Keratinocyte (primary cell): ENCODE results near the gene CHPF. TPM values are rescaled to one million over a fixed set of nuclear protein-coding genes. Genes with fewer than 3 reads are reported as not detected.

Experiments used
- DNase-seq: peaks from one replicate; pipeline ENCODE4 v3.0.0-alpha.2; 2011; ENCODE audit warnings: low read depth, missing footprints, low spot score
- FAIRE-seq: peaks from 2 replicates; lab custom pipeline; 2011; peaks lifted over from hg19 to GRCh38; lab: Jason Lieb, UNC
- H2AFZ ChIP-seq: 2 replicates; pipeline ENCODE4 v1.6.0; 2012; ENCODE audit warnings: low read length, control low read depth, inconsistent platforms; ENCODE audit not compliant: control insufficient read depth
- H3K27ac ChIP-seq: 2 replicates; pipeline ENCODE4 v1.5.1; 2011; ENCODE audit warnings: low read length; ENCODE audit not compliant: control insufficient read depth, insufficient read depth
- H3K27me3 ChIP-seq: 3 replicates; pipeline ENCODE4 v1.6.0; 2011; ENCODE audit warnings: low read length; ENCODE audit not compliant: control insufficient read depth, insufficient read depth; ENCODE audit errors: extremely low read depth
- H3K36me3 ChIP-seq, 2 experiments: 2 replicates in 1 of 2; 3 replicates in 1 of 2; pipeline ENCODE4 v1.5.1; 2011; ENCODE audit warnings: low read length in 2 of 2, mild to moderate bottlenecking in 1 of 2; ENCODE audit not compliant: control insufficient read depth in 2 of 2, insufficient read depth in 2 of 2; ENCODE audit errors: extremely low read depth in 1 of 2
- H3K4me1 ChIP-seq: 3 replicates; pipeline ENCODE4 v1.5.1; 2011; ENCODE audit warnings: low read length; ENCODE audit not compliant: control insufficient read depth, insufficient read depth; ENCODE audit errors: extremely low read depth
- H3K4me2 ChIP-seq: 3 replicates; pipeline ENCODE4 v1.6.0; 2011; ENCODE audit warnings: low read depth, low read length; ENCODE audit not compliant: control insufficient read depth, insufficient read depth; ENCODE audit errors: extremely low read depth
- H3K4me3 ChIP-seq, 3 experiments: fragments of 200-600 bp in 1 of 3; sonication (generic) in 1 of 3; 2 replicates in 2 of 3; 3 replicates in 1 of 3; pipeline ENCODE4 v1.5.1; 2011 to 2016; ENCODE audit warnings: low read length in 3 of 3, mild to moderate bottlenecking in 3 of 3, control low read depth in 2 of 3, inconsistent platforms in 1 of 3, low read depth in 1 of 3, mixed read lengths in 1 of 3, mixed run types in 1 of 3, moderate library complexity in 1 of 3; ENCODE audit not compliant: control insufficient read depth in 2 of 3, insufficient read depth in 2 of 3; ENCODE audit errors: extremely low read depth in 1 of 3
- H3K79me2 ChIP-seq: 2 replicates; pipeline ENCODE4 v1.6.0; 2012; ENCODE audit warnings: low read length; ENCODE audit not compliant: control insufficient read depth, insufficient read depth
- H3K9ac ChIP-seq: 3 replicates; pipeline ENCODE4 v1.6.0; 2011; ENCODE audit warnings: low read length; ENCODE audit not compliant: control insufficient read depth, insufficient read depth; ENCODE audit errors: extremely low read depth
- H3K9me1 ChIP-seq: 3 replicates; pipeline ENCODE4 v1.6.0; 2011; ENCODE audit warnings: low read length; ENCODE audit not compliant: control insufficient read depth, insufficient read depth; ENCODE audit errors: extremely low read depth
- H3K9me3 ChIP-seq: 2 replicates; pipeline ENCODE4 v1.5.1; 2012; ENCODE audit warnings: low read depth, low read length; ENCODE audit not compliant: control insufficient read depth
- H4K20me1 ChIP-seq: 3 replicates; pipeline ENCODE4 v1.6.0; 2011; ENCODE audit warnings: low read length; ENCODE audit not compliant: control insufficient read depth, insufficient read depth; ENCODE audit errors: extremely low read depth
- CTCF ChIP-seq, 3 experiments: IDR thresholded peaks in 1 of 3; conservative IDR thresholded peaks in 1 of 3; optimal IDR thresholded peaks in 1 of 3; 2 replicates in 2 of 3; 3 replicates in 1 of 3; pipeline versions ENCODE3 to v1.5.1; 2011; ENCODE audit warnings: low read length in 3 of 3, mild to moderate bottlenecking in 3 of 3, moderate library complexity in 2 of 3, control low read depth in 1 of 3, inconsistent platforms in 1 of 3; ENCODE audit not compliant: insufficient read depth in 2 of 3; ENCODE audit errors: extremely low read depth in 1 of 3
- EZH2 ChIP-seq: IDR thresholded peaks from one replicate; pipeline ENCODE4 v1.6.1; 2012; ENCODE audit warnings: inconsistent platforms, mild to moderate bottlenecking, low read length, moderate library complexity
- dilution Hi-C: fragments of 300-500 bp; cut with MboI; formaldehyde crosslinking; loops from one replicate; pipeline ENCODE4 v1.7.0; 2020; ENCODE audit warnings: low sequenced_read_pairs; ENCODE audit not compliant: extremely low pct_ligation_motif_present
- polyA plus RNA-seq, 5 experiments: library from polyadenylated mRNA; depleted of rRNA in 3 of 5; stranded (reverse) in 3 of 5; stranded (forward) in 1 of 5; unstranded in 1 of 5; fragments of >200 nt; gene quantifications; 1 replicate in 1 of 5; 2 replicates in 3 of 5; 3 replicates in 1 of 5; pipeline versions ENCODE4 v1.2.1 to v1.2.3, GENCODE V29; 2011 to 2012; ENCODE audit warnings: missing spikeins in 2 of 5, low read depth in 1 of 5, low replicate concordance in 1 of 5

CHPF gene
- polyA plus RNA-seq, 1 donor (not counting 4 experiments of a cell fraction or from before 2014, with no cell fraction given) = 24.4 TPM

DNA sequence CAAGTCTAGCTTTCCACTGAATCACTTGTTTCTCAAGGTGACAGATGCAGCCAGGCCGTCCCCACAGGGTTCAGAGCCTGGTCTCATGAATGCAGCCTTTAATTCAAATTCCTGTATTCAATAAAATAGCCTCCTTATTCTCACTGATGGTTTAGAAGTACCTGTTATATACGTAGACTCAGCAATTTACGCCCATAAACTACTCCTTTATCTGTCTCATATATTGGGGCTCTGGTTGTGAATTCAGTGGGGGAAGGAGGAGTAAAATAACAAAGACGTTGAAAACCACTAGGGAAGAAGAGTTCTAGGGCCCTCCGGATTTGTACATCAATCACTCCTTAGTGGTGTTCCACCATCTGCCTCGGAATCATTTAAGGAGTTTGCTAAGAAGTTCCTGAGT is 26.0 kb upstream of the CHPF start:
- peak overlapping the region; percentile 75 for H3K4me2 ChIP-seq
- TF ChIP-seq EZH2 (no peak), CTCF (optimal IDR thresholded peaks at IDR 0.05 in 1 of 3, IDR thresholded peaks at IDR 0.05 in 1 of 3, conservative IDR thresholded peaks at IDR 0.05 in 1 of 3; ENCODE audit: extremely low read depth in 1 of 3, insufficient read depth in 2 of 3, low read length in 3 of 3) (no peak)
- no peaks in the 10 kb centered on the region for H3K9me3 ChIP-seq
- no peak overlapping the region for H3K27ac ChIP-seq
- no peaks in the 10 kb centered on the region for H3K36me3 ChIP-seq
- no peak for DNase-seq
- peaks cover 8% of the 10 kb centered on the region for H3K4me1 ChIP-seq
- no peaks in the 10 kb centered on the region for H4K20me1 ChIP-seq
- H3K9me1 ChIP-seq = no peaks in the 10 kb centered on the region
- H3K27me3 ChIP-seq = no peaks in the 10 kb centered on the region
- no peak for FAIRE-seq
- H3K79me2 ChIP-seq = no peaks in the 10 kb centered on the region
- dilution Hi-C loops = no loop called here
- no peak overlapping the region for H2AFZ ChIP-seq
- no peak overlapping the region for H3K4me3 ChIP-seq
- no peak overlapping the region for H3K9ac ChIP-seq

DNA sequence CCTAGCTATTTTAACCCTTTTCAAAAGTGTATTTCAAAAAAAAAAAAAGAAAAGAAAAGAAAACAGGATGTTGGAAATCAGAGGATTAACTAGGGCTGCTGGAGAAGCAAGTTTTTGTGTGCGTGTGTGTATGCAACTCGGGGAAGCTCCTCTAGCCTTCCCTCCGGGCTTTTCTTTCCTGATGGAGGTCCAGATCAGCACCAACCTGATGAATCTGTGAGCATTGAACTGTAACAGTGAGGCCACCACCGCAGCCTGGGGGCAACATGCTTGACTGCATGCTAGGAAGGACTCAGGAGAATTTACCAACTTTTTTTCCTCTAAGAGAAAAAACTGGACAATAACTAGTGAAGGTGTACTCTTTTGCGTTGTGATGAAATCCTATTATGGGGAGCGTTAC is 25.4 kb upstream of the CHPF start:
- Histone ChIP-seq H3K79me2 (no peaks in the 10 kb centered on the region), H3K4me3 (no peak overlapping the region), H3K9me1 (no peaks in the 10 kb centered on the region), H2AFZ (no peak overlapping the region), H3K9ac (no peak overlapping the region), H3K27ac (no peak overlapping the region), H4K20me1 (no peaks in the 10 kb centered on the region), H3K27me3 (no peaks in the 10 kb centered on the region), H3K4me1 (peaks cover 8% of the 10 kb centered on the region), H3K9me3 (no peaks in the 10 kb centered on the region), H3K4me2 (no peak overlapping the region), H3K36me3 (no peaks in the 10 kb centered on the region)
- no peak for TF ChIP-seq EZH2
- dilution Hi-C loops = no loop called here
- DNase-seq (no peak), FAIRE-seq (no peak)

- no peaks in the 10 kb centered on the region for H4K20me1 ChIP-seq
- H3K36me3 ChIP-seq = no peaks in the 10 kb centered on the region
- H3K27me3 ChIP-seq = no peaks in the 10 kb centered on the region
- H3K79me2 ChIP-seq = no peaks in the 10 kb centered on the region
- no peak overlapping the region for H3K4me2 ChIP-seq
- no peaks in the 10 kb centered on the region for H3K9me3 ChIP-seq
- DNase-seq (no peak), FAIRE-seq (no peak)
- H3K4me3 ChIP-seq = no peak overlapping the region
- peaks cover 8% of the 10 kb centered on the region for H3K4me1 ChIP-seq
- TF ChIP-seq CTCF (optimal IDR thresholded peaks at IDR 0.05 in 1 of 3, IDR thresholded peaks at IDR 0.05 in 1 of 3, conservative IDR thresholded peaks at IDR 0.05 in 1 of 3; ENCODE audit: extremely low read depth in 1 of 3, insufficient read depth in 2 of 3, low read length in 3 of 3) = no peak
- no peak for TF ChIP-seq EZH2
- dilution Hi-C loops = no loop called here
- H3K27ac ChIP-seq = no peak overlapping the region
- H2AFZ ChIP-seq = no peak overlapping the region
- no peaks in the 10 kb centered on the region for H3K9me1 ChIP-seq
- H3K9ac ChIP-seq = no peak overlapping the region
Observed at GRCh38 chr2:219567791-219568361, 24.3 kb upstream of the CHPF start.
